Astrocyte (in vitro differentiated cells and primary cell): ENCODE results near the gene ANAPC16. TPM values are rescaled to one million over a fixed set of nuclear protein-coding genes. Genes with fewer than 3 reads are reported as not detected.
"Not testable (repeated sequence)": the region's sequence is repeated elsewhere in the genome, so short reads cannot be mapped to it uniquely, and the experiment has no call there.

Experiments
- DNase-seq: peaks from one replicate; pipeline ENCODE4 v3.0.0-alpha.2; 2010; ENCODE audit warnings: low read depth
- FAIRE-seq: peaks from 2 replicates; lab custom pipeline; 2011; peaks lifted over from hg19 to GRCh38; lab: Jason Lieb, UNC
- H2AFZ ChIP-seq: 2 replicates; pipeline ENCODE4 v1.6.0; 2012; ENCODE audit warnings: low read depth, low read length, inconsistent platforms
- H3K27ac ChIP-seq: 2 replicates; pipeline ENCODE4 v1.5.1; 2011; ENCODE audit warnings: low read depth, low read length, inconsistent platforms
- H3K27me3 ChIP-seq: 2 replicates; pipeline ENCODE4 v1.6.0; 2011; ENCODE audit warnings: low read length, inconsistent platforms; ENCODE audit not compliant: insufficient read depth
- H3K36me3 ChIP-seq: 2 replicates; pipeline ENCODE4 v1.5.1; 2011; ENCODE audit warnings: low read length, inconsistent platforms; ENCODE audit not compliant: insufficient read depth
- H3K4me1 ChIP-seq: 2 replicates; pipeline ENCODE4 v1.5.1; 2011; ENCODE audit warnings: low read length, inconsistent platforms; ENCODE audit not compliant: insufficient read depth
- H3K4me2 ChIP-seq: 2 replicates; pipeline ENCODE4 v1.6.0; 2012; ENCODE audit warnings: low read length, inconsistent platforms
- H3K4me3 ChIP-seq: 2 replicates; pipeline ENCODE4 v1.5.1; 2011; ENCODE audit warnings: low read depth, mild to moderate bottlenecking, low read length, inconsistent platforms; ENCODE audit not compliant: insufficient read depth
- H3K79me2 ChIP-seq: 2 replicates; pipeline ENCODE4 v1.6.0; 2012; ENCODE audit warnings: mild to moderate bottlenecking, low read length, inconsistent platforms; ENCODE audit not compliant: insufficient read depth
- H3K9ac ChIP-seq: 2 replicates; pipeline ENCODE4 v1.6.0; 2012; ENCODE audit warnings: mild to moderate bottlenecking, low read length, inconsistent platforms
- H3K9me3 ChIP-seq: 2 replicates; pipeline ENCODE4 v1.5.1; 2012; ENCODE audit warnings: low read depth, mild to moderate bottlenecking, low read length, inconsistent platforms; ENCODE audit not compliant: insufficient read depth
- H4K20me1 ChIP-seq: 2 replicates; pipeline ENCODE4 v1.6.0; 2012; ENCODE audit warnings: low read length, inconsistent platforms; ENCODE audit not compliant: insufficient read depth
- H3K27ac Mint-ChIP-seq: one replicate; pipeline ENCODE4 v1.8.0; 2021; ENCODE audit warnings: mild to moderate bottlenecking, mixed read lengths; ENCODE audit not compliant: unreplicated experiment
- H3K27me3 Mint-ChIP-seq: one replicate; pipeline ENCODE4 v1.8.0; 2021; ENCODE audit warnings: low read depth, mixed read lengths; ENCODE audit not compliant: unreplicated experiment
- H3K36me3 Mint-ChIP-seq: one replicate; pipeline ENCODE4 v1.8.0; 2021; ENCODE audit warnings: low read depth, mixed read lengths; ENCODE audit not compliant: unreplicated experiment
- H3K4me1 Mint-ChIP-seq: one replicate; pipeline ENCODE4 v1.8.0; 2021; ENCODE audit warnings: low read depth, mixed read lengths; ENCODE audit not compliant: unreplicated experiment
- H3K4me3 Mint-ChIP-seq: one replicate; pipeline ENCODE4 v1.8.0; 2021; ENCODE audit warnings: mild to moderate bottlenecking, moderate library complexity, mixed read lengths; ENCODE audit not compliant: unreplicated experiment
- H3K9me3 Mint-ChIP-seq: one replicate; pipeline ENCODE4 v1.8.0; 2021; ENCODE audit warnings: mild to moderate bottlenecking, mixed read lengths; ENCODE audit not compliant: unreplicated experiment
- CTCF ChIP-seq: IDR thresholded peaks from 2 replicates; pipeline ENCODE4 v1.5.1; 2011; ENCODE audit warnings: low read depth, mild to moderate bottlenecking, inconsistent platforms, low read length, moderate library complexity; ENCODE audit not compliant: insufficient read depth
- EZH2 ChIP-seq: IDR thresholded peaks from 2 replicates; pipeline ENCODE4 v1.6.1; 2012; ENCODE audit warnings: mild to moderate bottlenecking, low read length, inconsistent platforms; ENCODE audit not compliant: insufficient read depth
- total RNA-seq: library from RNA; stranded (reverse); gene quantifications from 2 replicates; pipeline ENCODE4 v1.2.1, GENCODE V29; 2021

The ANAPC16 gene
- total RNA-seq, 1 donor from 2014 or later: 47.3 TPM

- peaks cover 3% of the 10 kb centered on the region for H3K36me3 ChIP-seq
- Mint-ChIP-seq H3K4me3 (no peak overlapping the region), H3K27ac (no peak overlapping the region), H3K36me3 (peaks cover 14% of the 10 kb centered on the region), H3K4me1 (no peaks in the 10 kb centered on the region), H3K27me3 (no peaks in the 10 kb centered on the region), H3K9me3 (no peaks in the 10 kb centered on the region)
- DNase-seq: no peak
- H4K20me1 ChIP-seq: no peaks in the 10 kb centered on the region
- H3K9me3 ChIP-seq: no peaks in the 10 kb centered on the region
- no peak overlapping the region for H3K4me3 ChIP-seq
- H3K27me3 ChIP-seq: no peaks in the 10 kb centered on the region
- H3K9ac ChIP-seq: no peak overlapping the region
- H3K79me2 ChIP-seq: no peaks in the 10 kb centered on the region
- H3K4me1 ChIP-seq: no peaks in the 10 kb centered on the region
- no peak overlapping the region for H2AFZ ChIP-seq
- FAIRE-seq: no peak
- TF ChIP-seq EZH2: no peak
- no peak for TF ChIP-seq CTCF
- no peak overlapping the region for H3K4me2 ChIP-seq
- H3K27ac ChIP-seq: no peak overlapping the region
Measured at GRCh38 chr10:72206511-72207229, 9.1 kb upstream of the ANAPC16 start.

- DNase-seq, H3K4me3 ChIP-seq, H3K79me2 ChIP-seq, H3K27me3 ChIP-seq, H3K4me1 ChIP-seq, H3K4me3 Mint-ChIP-seq, H3K9me3 Mint-ChIP-seq, H3K27ac Mint-ChIP-seq, H3K4me2 ChIP-seq, FAIRE-seq, H3K27ac ChIP-seq, H2AFZ ChIP-seq, H3K9ac ChIP-seq, H3K9me3 ChIP-seq, H4K20me1 ChIP-seq, H3K27me3 Mint-ChIP-seq, H3K36me3 ChIP-seq, H3K4me1 Mint-ChIP-seq: not testable (repeated sequence)
- H3K36me3 Mint-ChIP-seq: peaks cover 13% of the 10 kb centered on the region
Measured at GRCh38 chr10:72208526-72208925, 7.3 kb upstream of the ANAPC16 start.

GRCh38 chr10:72211381-72211780, 4.4 kb upstream of the ANAPC16 start:
- not testable (repeated sequence) for H3K27me3 ChIP-seq, H3K79me2 ChIP-seq, H3K4me1 Mint-ChIP-seq, H3K4me3 ChIP-seq, H3K36me3 ChIP-seq, FAIRE-seq, DNase-seq, H3K9me3 ChIP-seq, H3K4me1 ChIP-seq, H3K27me3 Mint-ChIP-seq, H3K27ac Mint-ChIP-seq, H3K9ac ChIP-seq, H3K27ac ChIP-seq, H3K4me2 ChIP-seq, H4K20me1 ChIP-seq, H3K4me3 Mint-ChIP-seq, H3K9me3 Mint-ChIP-seq, H2AFZ ChIP-seq, H3K36me3 Mint-ChIP-seq

- H3K9ac ChIP-seq, H3K4me1 Mint-ChIP-seq, H3K27ac Mint-ChIP-seq, H3K27ac ChIP-seq, H3K9me3 ChIP-seq, H3K27me3 Mint-ChIP-seq, H3K27me3 ChIP-seq, FAIRE-seq, DNase-seq, H3K9me3 Mint-ChIP-seq, H3K36me3 ChIP-seq, H3K4me3 Mint-ChIP-seq, H3K4me1 ChIP-seq, H4K20me1 ChIP-seq, H3K4me3 ChIP-seq, H2AFZ ChIP-seq, H3K4me2 ChIP-seq, H3K36me3 Mint-ChIP-seq: not testable (repeated sequence)
- peaks cover 13% of the 10 kb centered on the region for H3K79me2 ChIP-seq
Measured at GRCh38 chr10:72211832-72212231, 4.0 kb upstream of the ANAPC16 start.
